HG03432 (cell line): Measurements from ENCODE around the gene TSPAN3.

Experiments
- ATAC-seq: cut with Tn5 transposase; IDR thresholded peaks from one replicate; pipeline ENCODE4 v1.9.1; 2021; ENCODE audit warnings: mild to moderate bottlenecking, moderate library complexity; ENCODE audit not compliant: unreplicated experiment

Gene TSPAN3

GRCh38 chr15:77085297-77085696 is 14.4 kb upstream of the TSPAN3 start:
- ATAC-seq, result no peak

GRCh38 chr15:77084436-77084835 is 13.5 kb upstream of the TSPAN3 start:
- no peak for ATAC-seq

GRCh38 chr15:77083381-77084160 is 12.7 kb upstream of the TSPAN3 start:
- ATAC-seq, result peak; percentile 88

GRCh38 chr15:77081971-77082370 is 11.1 kb upstream of the TSPAN3 start:
- ATAC-seq, result no peak

- ATAC-seq, result no peak
Measured at GRCh38 chr15:77076323-77076915, 5.5 kb upstream of the TSPAN3 start.

GRCh38 chr15:77075528-77075927 is 4.6 kb upstream of the TSPAN3 start:
- no peak for ATAC-seq

GRCh38 chr15:77074350-77074749 is 3.4 kb upstream of the TSPAN3 start:
- ATAC-seq, result no peak

GRCh38 chr15:77071305-77072223 is 655 bp upstream of the TSPAN3 start:
- ATAC-seq, result no peak

- ATAC-seq, result no peak
Measured at GRCh38 chr15:77070180-77070494, 772 bp downstream of the TSPAN3 start.

GRCh38 chr15:77069521-77070121 is 1.3 kb downstream of the TSPAN3 start:
- ATAC-seq, result no peak

GRCh38 chr15:77068633-77069032 is 2.3 kb downstream of the TSPAN3 start:
- ATAC-seq, result no peak

- ATAC-seq, result no peak
Measured at GRCh38 chr15:77067691-77068367, 3.1 kb downstream of the TSPAN3 start.

- no peak for ATAC-seq
Measured at GRCh38 chr15:77066971-77067690, 3.8 kb downstream of the TSPAN3 start.

- ATAC-seq, result no peak
Measured at GRCh38 chr15:77064539-77065308, 6.2 kb downstream of the TSPAN3 start.

GRCh38 chr15:77064063-77064462 is 6.8 kb downstream of the TSPAN3 start:
- ATAC-seq, result no peak

- ATAC-seq, result no peak
Measured at GRCh38 chr15:77063249-77063648, 7.7 kb downstream of the TSPAN3 start.

- ATAC-seq, result no peak
Measured at GRCh38 chr15:77060546-77060945, 10.4 kb downstream of the TSPAN3 start.

GRCh38 chr15:77059786-77060361 is 11.0 kb downstream of the TSPAN3 start:
- ATAC-seq, result peak; percentile 71

- no peak for ATAC-seq
Measured at GRCh38 chr15:77058468-77058867, 12.4 kb downstream of the TSPAN3 start.
